ENCODE data around the gene SPZ1.

DNA sequence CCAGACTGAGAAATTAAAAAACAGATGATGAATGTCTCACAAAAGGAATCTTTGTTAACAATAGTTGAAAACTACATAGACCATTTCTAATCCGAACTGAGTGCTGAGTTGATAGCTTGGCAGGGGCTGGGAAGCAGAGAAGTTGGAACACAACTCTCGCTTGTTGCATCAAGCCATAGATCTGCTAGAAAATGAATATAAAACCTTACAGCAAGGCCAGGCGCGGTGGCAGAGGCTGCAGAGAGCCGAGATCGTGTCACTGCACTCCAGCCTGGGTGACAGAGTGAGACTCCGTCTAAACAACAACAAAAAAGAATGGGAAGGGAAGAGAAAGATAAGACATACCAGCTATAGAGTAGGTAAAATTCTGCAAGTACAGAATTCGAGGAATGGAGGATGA is 28.0 kb upstream of the SPZ1 start:
- TF ChIP-seq, protein P1, sequence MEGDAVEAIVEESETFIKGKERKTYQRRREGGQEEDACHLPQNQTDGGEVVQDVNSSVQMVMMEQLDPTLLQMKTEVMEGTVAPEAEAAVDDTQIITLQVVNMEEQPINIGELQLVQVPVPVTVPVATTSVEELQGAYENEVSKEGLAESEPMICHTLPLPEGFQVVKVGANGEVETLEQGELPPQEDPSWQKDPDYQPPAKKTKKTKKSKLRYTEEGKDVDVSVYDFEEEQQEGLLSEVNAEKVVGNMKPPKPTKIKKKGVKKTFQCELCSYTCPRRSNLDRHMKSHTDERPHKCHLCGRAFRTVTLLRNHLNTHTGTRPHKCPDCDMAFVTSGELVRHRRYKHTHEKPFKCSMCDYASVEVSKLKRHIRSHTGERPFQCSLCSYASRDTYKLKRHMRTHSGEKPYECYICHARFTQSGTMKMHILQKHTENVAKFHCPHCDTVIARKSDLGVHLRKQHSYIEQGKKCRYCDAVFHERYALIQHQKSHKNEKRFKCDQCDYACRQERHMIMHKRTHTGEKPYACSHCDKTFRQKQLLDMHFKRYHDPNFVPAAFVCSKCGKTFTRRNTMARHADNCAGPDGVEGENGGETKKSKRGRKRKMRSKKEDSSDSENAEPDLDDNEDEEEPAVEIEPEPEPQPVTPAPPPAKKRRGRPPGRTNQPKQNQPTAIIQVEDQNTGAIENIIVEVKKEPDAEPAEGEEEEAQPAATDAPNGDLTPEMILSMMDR (IDR thresholded peaks at IDR 0.05), result no peak
- no peak for TF ChIP-seq POLR2A (IDR thresholded peaks at IDR 0.05)
- TF ChIP-seq POLR2AphosphoS5 (IDR thresholded peaks at IDR 0.05), result no peak
